Fibroblast of mammary gland (primary cell): ENCODE data around the gene CHST15.

ENCODE experiments used
- DNase-seq: peaks from one replicate; pipeline ENCODE4 v3.0.0-alpha.2; 2010; ENCODE audit warnings: low read depth
- H3K4me3 ChIP-seq: 2 replicates; pipeline ENCODE4 v1.5.1; 2011; ENCODE audit warnings: low read depth, mild to moderate bottlenecking, low read length, moderate library complexity; ENCODE audit not compliant: control insufficient read depth
- TF ChIP-seq, protein P1 (sequence below): conservative IDR thresholded peaks from 2 replicates; pipeline ENCODE4 v1.5.1; 2011; ENCODE audit warnings: low read depth, low read length, inconsistent platforms; ENCODE audit not compliant: control insufficient read depth, insufficient read depth

CHST15 gene

DNA sequence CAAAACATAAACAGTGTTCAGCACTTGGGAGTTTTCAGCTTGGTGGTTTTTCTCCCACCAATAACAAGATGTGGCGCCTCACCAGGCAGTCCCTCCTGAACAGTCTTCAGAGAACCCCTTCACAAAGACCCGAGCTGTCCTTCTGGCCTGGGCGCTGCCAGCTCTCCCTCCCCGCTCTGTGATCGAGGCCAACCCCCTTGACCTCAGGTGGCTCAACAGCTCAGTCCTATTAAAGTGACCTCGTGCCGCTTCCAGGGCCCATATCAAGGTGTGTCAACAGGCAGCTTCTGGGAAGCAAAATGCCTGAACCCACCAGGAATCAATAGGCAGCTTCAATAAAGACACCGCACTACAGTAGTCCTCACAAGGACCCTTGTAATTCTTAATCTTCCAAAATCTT, 63.3 kb downstream of the CHST15 start:
- DNase-seq: no peak
- H3K4me3 ChIP-seq: no peak overlapping the region
- TF ChIP-seq, protein P1, sequence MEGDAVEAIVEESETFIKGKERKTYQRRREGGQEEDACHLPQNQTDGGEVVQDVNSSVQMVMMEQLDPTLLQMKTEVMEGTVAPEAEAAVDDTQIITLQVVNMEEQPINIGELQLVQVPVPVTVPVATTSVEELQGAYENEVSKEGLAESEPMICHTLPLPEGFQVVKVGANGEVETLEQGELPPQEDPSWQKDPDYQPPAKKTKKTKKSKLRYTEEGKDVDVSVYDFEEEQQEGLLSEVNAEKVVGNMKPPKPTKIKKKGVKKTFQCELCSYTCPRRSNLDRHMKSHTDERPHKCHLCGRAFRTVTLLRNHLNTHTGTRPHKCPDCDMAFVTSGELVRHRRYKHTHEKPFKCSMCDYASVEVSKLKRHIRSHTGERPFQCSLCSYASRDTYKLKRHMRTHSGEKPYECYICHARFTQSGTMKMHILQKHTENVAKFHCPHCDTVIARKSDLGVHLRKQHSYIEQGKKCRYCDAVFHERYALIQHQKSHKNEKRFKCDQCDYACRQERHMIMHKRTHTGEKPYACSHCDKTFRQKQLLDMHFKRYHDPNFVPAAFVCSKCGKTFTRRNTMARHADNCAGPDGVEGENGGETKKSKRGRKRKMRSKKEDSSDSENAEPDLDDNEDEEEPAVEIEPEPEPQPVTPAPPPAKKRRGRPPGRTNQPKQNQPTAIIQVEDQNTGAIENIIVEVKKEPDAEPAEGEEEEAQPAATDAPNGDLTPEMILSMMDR: no peak

DNA sequence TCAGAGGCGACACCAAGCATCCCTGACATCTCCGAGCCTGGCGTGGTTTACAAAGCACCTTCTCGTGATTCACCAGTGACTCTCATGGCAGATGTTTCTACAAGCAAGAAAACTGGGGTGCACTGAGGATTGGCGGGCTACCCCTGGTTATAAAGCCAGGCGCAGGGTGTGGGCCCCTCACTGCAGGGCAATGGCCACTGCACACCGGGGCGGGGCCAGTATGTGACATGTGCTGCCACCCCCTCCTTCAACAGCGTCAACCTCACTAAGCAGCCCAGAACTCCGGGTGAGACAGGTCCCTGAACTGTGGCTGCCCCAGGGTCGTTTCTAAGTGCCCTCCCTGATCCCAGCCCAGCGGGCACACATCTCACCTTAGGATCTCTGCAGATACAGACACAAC, 63.8 kb downstream of the CHST15 start:
- DNase-seq: no peak
- TF ChIP-seq, protein P1: no peak
- no peak overlapping the region for H3K4me3 ChIP-seq

DNA sequence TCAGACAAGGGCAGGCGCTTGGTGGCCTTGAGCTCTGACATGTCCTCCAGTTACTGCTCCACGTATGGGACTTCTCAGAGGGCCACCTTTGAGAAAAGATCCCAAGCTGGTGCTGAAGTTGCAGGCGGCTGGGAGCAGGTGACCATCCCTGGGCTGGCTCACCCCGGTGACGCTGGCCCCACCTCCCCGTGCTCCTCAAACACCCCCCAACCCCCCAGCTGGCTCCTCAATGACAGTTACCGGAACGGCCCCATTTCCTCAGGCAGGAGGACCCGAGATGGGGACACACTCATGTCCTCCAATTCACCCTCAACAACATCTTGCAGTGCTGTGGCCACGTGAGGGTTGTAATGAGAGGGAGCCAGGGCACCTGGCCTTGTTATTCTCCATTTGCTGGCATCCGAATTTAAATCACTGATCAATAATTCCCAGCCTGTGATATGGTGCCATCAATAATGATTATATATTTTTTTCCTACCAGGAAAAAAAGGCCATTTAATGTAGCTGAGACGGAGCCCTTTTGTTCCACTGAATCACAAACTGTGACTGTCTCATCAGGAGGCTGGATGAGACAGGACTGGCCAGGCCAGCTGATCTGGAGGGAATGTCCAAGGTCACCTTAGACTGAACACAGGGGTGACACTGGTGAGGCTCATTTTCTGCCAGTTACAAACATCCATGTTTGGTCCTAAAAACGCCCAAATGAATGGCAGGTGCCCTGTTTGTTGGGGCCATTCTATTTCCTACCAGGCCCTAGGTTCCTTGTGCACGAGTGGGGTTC, 64.5 kb downstream of the CHST15 start:
- DNase-seq: no peak
- TF ChIP-seq, protein P1: no peak
- no peak overlapping the region for H3K4me3 ChIP-seq

DNA sequence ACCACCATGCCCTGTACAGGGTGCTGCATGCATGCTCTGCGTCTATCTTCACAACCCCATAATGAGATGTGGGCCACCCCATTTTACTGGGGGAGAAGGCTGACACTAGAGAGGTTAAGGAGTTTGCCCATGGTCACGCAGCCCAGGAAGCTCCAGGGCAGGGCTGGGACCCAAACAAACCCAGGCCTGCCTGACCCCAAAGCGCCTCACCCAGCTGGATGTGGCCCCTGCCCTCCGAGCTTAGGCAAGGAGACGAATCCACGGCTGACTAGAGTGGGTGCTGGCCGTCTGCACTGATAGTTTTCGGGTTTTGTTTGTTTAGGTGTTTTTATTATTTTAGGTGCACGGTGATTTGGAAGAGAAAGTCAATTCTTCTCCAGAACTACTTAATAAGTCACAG, 65.7 kb downstream of the CHST15 start:
- no peak overlapping the region for H3K4me3 ChIP-seq
- DNase-seq: no peak
- TF ChIP-seq, protein P1: no peak

DNA sequence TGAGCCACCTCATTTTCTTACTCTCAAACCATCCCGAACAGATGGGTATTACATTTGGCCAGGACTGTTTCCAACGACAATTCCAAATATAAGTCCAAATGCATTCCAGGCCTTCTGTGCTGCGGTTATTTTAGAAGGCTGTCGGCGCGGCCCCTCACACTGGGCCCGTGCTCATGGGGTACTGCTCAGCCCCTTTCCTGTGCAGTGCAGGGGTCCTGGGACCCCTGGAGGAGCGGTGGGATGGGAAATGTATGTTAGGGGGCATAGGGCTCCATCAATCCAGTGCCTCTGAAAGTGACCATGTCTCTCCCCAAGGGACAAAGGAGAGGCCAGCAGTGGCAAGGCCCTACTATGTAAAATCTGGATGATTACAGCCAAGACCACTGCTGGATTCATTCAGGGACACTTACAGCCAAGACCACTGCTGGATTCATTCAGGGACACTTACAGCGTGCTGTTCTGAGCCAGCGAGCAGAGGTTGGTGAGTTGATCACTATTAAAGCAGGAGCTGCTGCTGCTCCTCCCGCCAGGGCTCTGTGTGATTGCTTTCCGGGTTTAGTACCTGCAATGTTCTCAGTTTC, 66.3 kb downstream of the CHST15 start:
- TF ChIP-seq, protein P1: no peak
- H3K4me3 ChIP-seq: no peak overlapping the region
- DNase-seq: no peak

DNA sequence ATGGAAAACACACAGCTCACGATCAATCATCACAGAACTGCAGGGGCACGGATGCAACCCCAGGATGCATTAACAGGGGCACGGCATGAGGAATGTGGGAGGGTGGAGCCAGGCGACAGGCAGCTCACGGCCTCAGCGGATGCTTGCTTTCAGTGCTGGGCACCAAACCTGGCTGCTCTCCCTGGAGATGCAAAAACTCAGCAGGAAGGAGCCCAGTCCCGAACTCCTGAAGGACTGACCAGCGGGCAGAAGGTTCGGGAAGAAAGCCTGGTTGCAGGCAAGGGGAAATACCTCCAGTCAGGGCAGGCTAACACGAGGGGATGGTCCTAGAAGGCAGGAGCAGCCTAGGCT, 66.8 kb downstream of the CHST15 start:
- no peak overlapping the region for H3K4me3 ChIP-seq
- TF ChIP-seq, protein P1: no peak
- no peak for DNase-seq
